GM12872 (cell line): ENCODE data around the gene TMEM117.

Experiments
- TF ChIP-seq, protein P1 (sequence below): IDR thresholded peaks from 3 replicates; pipeline ENCODE4 v1.5.1; 2011; ENCODE audit warnings: low read depth, mild to moderate bottlenecking, low read length, moderate library complexity; ENCODE audit not compliant: insufficient read depth

Gene TMEM117

DNA sequence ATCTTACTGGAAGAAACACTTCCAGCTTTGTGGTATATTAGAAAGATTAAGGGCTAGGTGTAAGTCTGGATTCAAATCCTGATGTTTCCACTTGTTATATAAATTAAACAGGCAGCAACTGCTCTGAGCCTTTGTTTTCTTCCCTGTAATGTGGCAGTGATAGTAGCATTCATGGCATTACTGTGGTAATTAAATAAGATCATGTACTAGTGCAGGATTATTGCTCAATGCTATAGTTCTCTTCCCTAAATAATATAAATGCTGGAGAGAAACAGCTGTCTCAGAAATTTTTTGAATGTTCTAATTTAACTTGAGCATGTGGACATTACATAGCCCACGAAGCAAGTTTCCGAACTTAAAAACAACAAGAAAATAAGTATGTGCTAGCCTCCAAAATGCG, 5.4 kb downstream of the TMEM117 start:
- TF ChIP-seq, protein P1, sequence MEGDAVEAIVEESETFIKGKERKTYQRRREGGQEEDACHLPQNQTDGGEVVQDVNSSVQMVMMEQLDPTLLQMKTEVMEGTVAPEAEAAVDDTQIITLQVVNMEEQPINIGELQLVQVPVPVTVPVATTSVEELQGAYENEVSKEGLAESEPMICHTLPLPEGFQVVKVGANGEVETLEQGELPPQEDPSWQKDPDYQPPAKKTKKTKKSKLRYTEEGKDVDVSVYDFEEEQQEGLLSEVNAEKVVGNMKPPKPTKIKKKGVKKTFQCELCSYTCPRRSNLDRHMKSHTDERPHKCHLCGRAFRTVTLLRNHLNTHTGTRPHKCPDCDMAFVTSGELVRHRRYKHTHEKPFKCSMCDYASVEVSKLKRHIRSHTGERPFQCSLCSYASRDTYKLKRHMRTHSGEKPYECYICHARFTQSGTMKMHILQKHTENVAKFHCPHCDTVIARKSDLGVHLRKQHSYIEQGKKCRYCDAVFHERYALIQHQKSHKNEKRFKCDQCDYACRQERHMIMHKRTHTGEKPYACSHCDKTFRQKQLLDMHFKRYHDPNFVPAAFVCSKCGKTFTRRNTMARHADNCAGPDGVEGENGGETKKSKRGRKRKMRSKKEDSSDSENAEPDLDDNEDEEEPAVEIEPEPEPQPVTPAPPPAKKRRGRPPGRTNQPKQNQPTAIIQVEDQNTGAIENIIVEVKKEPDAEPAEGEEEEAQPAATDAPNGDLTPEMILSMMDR = no peak

DNA sequence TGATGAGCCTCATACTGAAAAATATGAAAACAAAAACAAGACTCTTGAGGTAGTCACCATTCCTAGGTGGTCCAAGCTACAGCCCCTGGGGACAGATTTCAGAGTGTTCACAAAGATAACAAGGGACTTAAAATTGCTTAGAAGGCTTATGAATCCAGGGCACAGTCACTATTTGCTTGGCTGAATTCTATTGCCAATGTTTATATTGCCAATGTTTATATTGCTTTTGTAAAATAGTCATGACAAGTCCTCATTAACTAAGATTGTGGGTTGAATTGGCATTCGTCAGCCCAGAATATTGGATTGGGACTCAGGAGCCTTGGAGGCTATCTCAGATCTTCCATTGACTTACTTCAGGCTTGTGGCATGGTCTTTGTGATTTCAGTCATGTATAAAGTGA, 6.4 kb downstream of the TMEM117 start:
- TF ChIP-seq, protein P1 = no peak

DNA sequence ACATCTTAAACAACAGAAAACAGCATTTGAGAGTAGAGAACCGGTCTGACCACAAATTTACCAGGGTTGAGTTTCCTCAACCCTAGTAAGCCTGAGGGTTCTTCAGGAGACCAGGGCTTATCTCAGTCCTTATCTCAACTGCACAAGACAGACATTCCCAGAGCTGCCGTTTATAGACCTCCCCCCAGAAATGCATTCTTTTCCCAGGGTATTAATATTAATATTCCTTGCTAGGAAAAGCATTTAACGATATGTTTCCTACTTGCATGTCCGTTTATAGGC, 12.3 kb downstream of the TMEM117 start:
- TF ChIP-seq, protein P1 = no peak

DNA sequence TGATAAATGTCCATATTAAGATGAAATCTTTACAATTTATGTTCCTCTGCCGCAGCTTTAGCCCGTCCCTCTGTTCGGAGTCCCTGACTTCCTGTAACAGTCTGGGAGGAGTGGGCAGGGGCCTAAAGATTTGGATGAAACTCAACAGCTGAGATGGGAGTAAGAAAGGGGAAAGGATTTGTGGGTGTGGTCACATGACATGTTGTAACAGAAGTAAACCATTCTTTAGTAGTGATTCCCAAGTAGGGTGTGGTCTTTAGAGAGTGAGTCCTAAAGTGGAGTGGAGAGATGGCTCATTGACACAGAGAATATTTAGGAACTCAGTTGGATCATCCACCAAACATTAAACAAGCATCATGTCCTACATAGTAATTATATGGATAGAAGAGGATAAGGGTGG, 12.9 kb downstream of the TMEM117 start:
- TF ChIP-seq, protein P1 = no peak

DNA sequence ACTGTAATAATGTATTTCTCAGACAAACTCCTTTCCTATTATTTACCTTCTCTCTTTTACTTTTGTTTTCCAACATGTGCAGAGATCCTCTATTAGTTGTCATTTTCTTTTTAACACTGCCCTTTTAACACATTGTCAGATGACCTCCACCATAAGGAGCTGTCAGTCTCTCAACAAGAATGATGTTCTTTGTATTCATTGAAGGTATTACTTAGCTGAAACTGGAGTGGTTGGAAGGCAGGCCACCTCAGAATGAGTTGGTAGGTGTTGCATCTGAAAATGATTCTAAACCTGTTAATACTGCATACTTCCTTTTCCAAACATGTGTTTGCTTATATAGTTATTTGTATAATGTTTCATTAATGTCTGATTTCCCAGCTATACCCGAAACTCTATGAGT, 16.9 kb downstream of the TMEM117 start:
- TF ChIP-seq, protein P1 = no peak

DNA sequence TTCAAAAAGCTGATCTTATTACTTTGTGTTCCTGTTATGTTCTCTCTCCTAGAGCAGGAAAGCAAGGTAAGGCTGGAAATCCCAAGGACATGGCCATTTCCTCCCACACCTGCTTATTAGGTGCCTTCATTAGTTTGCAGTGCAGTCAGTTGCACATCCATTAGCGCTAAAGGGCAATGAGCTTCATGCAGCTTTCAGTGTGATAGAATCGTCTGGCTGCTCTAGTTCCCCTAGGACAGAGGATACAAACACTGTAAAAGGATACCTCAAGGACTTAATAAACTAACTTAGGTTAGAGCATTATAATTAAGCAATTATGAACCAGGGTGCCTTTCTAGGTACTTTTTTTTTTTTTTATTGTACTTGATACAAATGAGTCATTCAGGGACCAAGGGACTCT, 21.1 kb downstream of the TMEM117 start:
- TF ChIP-seq, protein P1 = no peak

DNA sequence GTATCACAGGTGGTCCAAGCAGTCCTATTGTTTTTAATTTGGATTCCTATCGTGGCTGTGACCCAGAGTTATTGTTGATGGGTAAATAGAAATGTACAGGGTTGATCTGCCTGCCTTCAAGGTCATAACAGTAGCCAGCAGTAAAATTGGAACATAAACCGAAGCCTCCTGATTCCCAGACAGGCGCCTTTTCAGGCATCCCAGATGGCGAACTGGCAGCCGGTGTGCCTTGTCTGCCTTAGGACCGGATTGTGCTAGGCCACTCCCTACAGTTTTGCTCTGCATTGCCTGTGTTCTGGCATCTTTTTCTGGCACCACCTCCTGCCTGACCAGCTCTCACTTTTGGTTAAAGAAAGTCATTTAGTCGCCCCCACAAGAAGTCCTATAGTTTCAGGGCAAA, 22.2 kb downstream of the TMEM117 start:
- TF ChIP-seq, protein P1 = no peak

DNA sequence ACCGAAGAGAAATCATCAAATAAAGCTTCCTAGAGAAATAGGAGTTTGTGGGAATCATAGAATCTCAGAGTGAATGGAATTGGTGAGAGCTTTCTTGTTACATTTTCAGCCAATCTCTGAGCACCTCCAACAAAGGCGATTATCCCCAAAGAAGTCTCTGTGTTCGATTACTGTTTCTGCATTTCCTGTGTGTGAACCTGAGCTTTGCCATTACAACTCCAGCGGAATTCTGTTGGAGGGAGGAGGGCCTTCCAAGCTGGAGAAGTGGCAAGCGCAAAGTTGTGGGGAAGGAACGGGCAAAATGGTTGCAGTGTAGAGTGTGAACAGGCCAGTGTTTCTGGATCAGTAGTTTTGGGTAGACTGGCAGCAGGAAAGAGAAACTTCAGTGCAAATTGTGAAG, 23.1 kb downstream of the TMEM117 start:
- TF ChIP-seq, protein P1 = no peak
